Measurements from ENCODE around the gene OXT. TPM values are rescaled to one million over a fixed set of nuclear protein-coding genes. Genes with fewer than 3 reads are reported as not detected.
A peak's percentile ranks its signal among the peaks of the same experiment; 100 is the strongest.
"Not testable (repeated sequence)": the region's sequence is repeated elsewhere in the genome, so short reads cannot be mapped to it uniquely, and the experiment has no call there.

Gene OXT
- total and polyA plus RNA-seq, 2 of the 13 experiments (the other 11 are each of a cell fraction or from before 2014, with no cell fraction given): not detected

DNA sequence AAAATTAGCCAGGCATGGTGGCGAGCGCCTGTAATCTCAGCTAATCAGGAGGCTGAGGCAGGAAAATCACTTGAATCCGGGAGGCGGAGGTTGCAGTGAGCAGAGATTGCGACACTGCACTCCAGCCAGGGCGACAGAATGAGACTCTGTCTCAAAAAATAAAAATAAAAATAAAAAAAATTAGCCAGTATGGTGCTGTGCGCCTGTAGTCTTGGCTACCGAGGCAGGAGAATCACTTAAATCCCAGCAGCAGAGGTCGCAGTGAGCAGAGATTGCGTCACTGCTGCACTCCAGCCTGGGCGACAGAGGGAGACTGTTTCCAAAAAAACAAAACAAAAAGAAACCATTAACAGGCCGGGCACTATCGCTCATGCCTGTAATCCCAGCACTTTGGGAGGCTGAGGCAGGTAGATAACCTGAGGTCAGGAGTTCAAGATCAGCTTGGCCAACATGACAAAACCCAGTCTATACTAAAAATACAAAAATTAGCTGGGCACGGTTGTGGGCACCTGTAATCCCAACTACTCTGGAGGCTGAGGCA, 46.5 kb downstream of the OXT start:
- intact Hi-C loops (cut with micrococcal nuclease; ENCODE audit: unreplicated experiment): loop anchor here (1.0 to 5.0 kb wide), 5 partner anchors 41 to 198 kb away; partner anchors contain the start of gene ITPA
- DNase-seq (ENCODE audit: low spot score): peak; percentile 89
- WGBS (ENCODE audit: low lambda C conversion rate): 30% methylated on average over 14 of the region's 14 CpGs
- 0 out of 2 replicates have a peak, but pooled peaks have one; percentile 66 for TF ChIP-seq GFI1 (CRISPR knock-in tag; IDR thresholded peaks at IDR 0.05; ENCODE audit: borderline replicate concordance)
- TF ChIP-seq ATF7 (IDR thresholded peaks at IDR 0.05): peak; percentile 97
- peak; percentile 97 for TF ChIP-seq ATF7 (CRISPR knock-in tag; IDR thresholded peaks at IDR 0.05)
- TF ChIP-seq, protein P1, sequence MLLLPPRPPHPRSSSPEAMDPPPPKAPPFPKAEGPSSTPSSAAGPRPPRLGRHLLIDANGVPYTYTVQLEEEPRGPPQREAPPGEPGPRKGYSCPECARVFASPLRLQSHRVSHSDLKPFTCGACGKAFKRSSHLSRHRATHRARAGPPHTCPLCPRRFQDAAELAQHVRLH (CRISPR knock-in tag; IDR thresholded peaks at IDR 0.05; ENCODE audit: borderline replicate concordance, low read depth): peak; percentile 95; the same call in 1 of the 2 replicates
- 0 out of 2 replicates have a peak, but pooled peaks have one; percentile 37 for TF ChIP-seq NR2F2 (IDR thresholded peaks at IDR 0.05; ENCODE audit: borderline replicate concordance, low read depth)
- TF ChIP-seq CREB1 (IDR thresholded peaks at IDR 0.05): peak; percentile 77
- peak; percentile 82 for TF ChIP-seq CREB1 (CRISPR knock-in tag; IDR thresholded peaks at IDR 0.05)
- TF ChIP-seq SP4 (CRISPR knock-in tag; IDR thresholded peaks at IDR 0.05): peak; percentile 55; the same call in 1 of the 2 replicates
- peak; percentile 83; the same call in 1 of the 2 replicates for TF ChIP-seq ZNF101 (CRISPR knock-in tag; IDR thresholded peaks at IDR 0.05; ENCODE audit: borderline replicate concordance, low read depth)
- TF ChIP-seq ZBTB3 (CRISPR knock-in tag; IDR thresholded peaks at IDR 0.05; ENCODE audit: borderline replicate concordance, low read depth): 0 out of 2 replicates have a peak, but pooled peaks have one; percentile 39
- TF ChIP-seq SIN3A (IDR thresholded peaks at IDR 0.05; ENCODE audit: borderline replicate concordance, low read depth, low read length): 0 out of 2 replicates have a peak, but pooled peaks have one; percentile 40
- TF ChIP-seq ZFP90 (CRISPR knock-in tag; IDR thresholded peaks at IDR 0.05; ENCODE audit: borderline replicate concordance): peak; percentile 60; the same call in 1 of the 2 replicates
- TF ChIP-seq KAT8 (CRISPR knock-in tag; IDR thresholded peaks at IDR 0.05): peak; percentile 82
- peak; percentile 83; the same call in 1 of the 2 replicates for TF ChIP-seq KLF11 (CRISPR knock-in tag; IDR thresholded peaks at IDR 0.05)
- peak; percentile 84 for TF ChIP-seq CREM (IDR thresholded peaks at IDR 0.05)
- TF ChIP-seq CREM (CRISPR knock-in tag; IDR thresholded peaks at IDR 0.05): not testable (repeated sequence)
- TF ChIP-seq, protein P2, sequence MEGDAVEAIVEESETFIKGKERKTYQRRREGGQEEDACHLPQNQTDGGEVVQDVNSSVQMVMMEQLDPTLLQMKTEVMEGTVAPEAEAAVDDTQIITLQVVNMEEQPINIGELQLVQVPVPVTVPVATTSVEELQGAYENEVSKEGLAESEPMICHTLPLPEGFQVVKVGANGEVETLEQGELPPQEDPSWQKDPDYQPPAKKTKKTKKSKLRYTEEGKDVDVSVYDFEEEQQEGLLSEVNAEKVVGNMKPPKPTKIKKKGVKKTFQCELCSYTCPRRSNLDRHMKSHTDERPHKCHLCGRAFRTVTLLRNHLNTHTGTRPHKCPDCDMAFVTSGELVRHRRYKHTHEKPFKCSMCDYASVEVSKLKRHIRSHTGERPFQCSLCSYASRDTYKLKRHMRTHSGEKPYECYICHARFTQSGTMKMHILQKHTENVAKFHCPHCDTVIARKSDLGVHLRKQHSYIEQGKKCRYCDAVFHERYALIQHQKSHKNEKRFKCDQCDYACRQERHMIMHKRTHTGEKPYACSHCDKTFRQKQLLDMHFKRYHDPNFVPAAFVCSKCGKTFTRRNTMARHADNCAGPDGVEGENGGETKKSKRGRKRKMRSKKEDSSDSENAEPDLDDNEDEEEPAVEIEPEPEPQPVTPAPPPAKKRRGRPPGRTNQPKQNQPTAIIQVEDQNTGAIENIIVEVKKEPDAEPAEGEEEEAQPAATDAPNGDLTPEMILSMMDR (CRISPR knock-in tag; IDR thresholded peaks at IDR 0.05): peak; percentile 95
- peak; percentile 76; the same call in 1 of the 2 replicates for TF ChIP-seq ZNF615 (CRISPR knock-in tag; IDR thresholded peaks at IDR 0.05; ENCODE audit: borderline replicate concordance)
- peak; percentile 84; the same call in 1 of the 2 replicates for TF ChIP-seq ZFP1 (CRISPR knock-in tag; IDR thresholded peaks at IDR 0.05)
- 0 out of 2 replicates have a peak, but pooled peaks have one; percentile 37 for TF ChIP-seq ZNF816 (CRISPR knock-in tag; IDR thresholded peaks at IDR 0.05; ENCODE audit: borderline replicate concordance)
- TF ChIP-seq ZNF782 (CRISPR knock-in tag; IDR thresholded peaks at IDR 0.05; ENCODE audit: borderline replicate concordance): peak; percentile 86; the same call in 1 of the 2 replicates
- TF ChIP-seq BCL6 (CRISPR knock-in tag; IDR thresholded peaks at IDR 0.05): peak; percentile 59

More for the DNA sequence above, 46.5 kb downstream of the OXT start:
- H3K9me3 ChIP-seq (ENCODE audit: low read length); H3K79me2 ChIP-seq (ENCODE audit: insufficient read depth, low read length); BruUV-seq (replicated peaks); H2AFZ ChIP-seq (ENCODE audit: low read length); H3K27me3 ChIP-seq (ENCODE audit: control insufficient read depth in 1 of 2, insufficient read depth in 2 of 2, low read length in 2 of 2); H4K20me1 ChIP-seq (ENCODE audit: insufficient read depth, low read length): not testable (repeated sequence)
- H3K27ac ChIP-seq (ENCODE audit: extremely low read length, insufficient read depth, low read length): peak overlapping the region; percentile 39
- peak overlapping the region; percentile 51 for H3K9ac ChIP-seq (ENCODE audit: insufficient read depth, low read depth, low read length)
- H3K4me2 ChIP-seq (ENCODE audit: low read depth, low read length): peak overlapping the region; percentile 60
- H3K36me3 ChIP-seq (replicated peaks in 1 of 2; ENCODE audit: control insufficient read depth in 1 of 2, insufficient read depth in 2 of 2, low read length in 2 of 2): peaks cover 7 to 28% of the 10 kb centered on the region in 2 experiments; a peak in 4 of 5 replicates
- FAIRE-seq: peak; percentile 82
- in situ Hi-C loops (cut with HindIII; ENCODE audit: extremely low pct_ligation_motif_present, low pct_unique_long_range_greater_than_20kb): loop anchor here (10.0 kb wide), 1 partner anchor 63 kb away; no protein-coding TSS in a partner anchor
- H3K4me3 ChIP-seq (replicated peaks in 1 of 3; ENCODE audit: insufficient read depth in 1 of 3, low read depth in 2 of 3, low read length in 3 of 3): peak overlapping the region in 1 of 3 experiments; percentile 31; a peak in 1 of 6 replicates
- ChIA-PET POLR2A (interaction anchor here (0.8 to 1.3 kb wide), 3 partner anchors 9 to 50 kb away, joined by 3 read pairs; partner anchors contain the start of genes FASTKD5 and UBOX5), CTCF (ENCODE audit: low intra/inter-chr PET ratio, low total read pairs) (interaction anchor here (1.0 to 5.3 kb wide), 6 partner anchors 22 to 197 kb away, joined by 3 to 47 read pairs (median 4); no protein-coding TSS in a partner anchor)
- peak; percentile 87 for ATAC-seq
- H3K4me1 ChIP-seq (ENCODE audit: insufficient read depth, low read length): peaks cover 45% of the 10 kb centered on the region
